ENCODE results near the gene CMTM6.

- no peak for TF ChIP-seq CTCF (IDR thresholded peaks at IDR 0.05; ENCODE audit: low read depth, low read length, poor library complexity, severe bottlenecking)
- TF ChIP-seq EZH2phosphoT487 (IDR thresholded peaks at IDR 0.05; ENCODE audit: borderline replicate concordance, low read length) = no peak
Measured at GRCh38 chr3:32531010-32531647, 28.5 kb upstream of the CMTM6 start.

All from DOHH2 (cell line).